HUES64 (cell line): Measurements from ENCODE around the gene ITPR2.

Source experiments
- H3K27ac ChIP-seq: 2 replicates; pipeline ENCODE4 v1.7.0; 2013; ENCODE audit warnings: low read depth, low read length, inconsistent platforms
- H3K27me3 ChIP-seq: 2 replicates; pipeline ENCODE4 v1.6.1; 2013; ENCODE audit warnings: mild to moderate bottlenecking, low read length; ENCODE audit not compliant: insufficient read depth
- H3K36me3 ChIP-seq: 2 replicates; pipeline ENCODE4 v1.6.1; 2013; ENCODE audit warnings: mild to moderate bottlenecking, low read length; ENCODE audit not compliant: insufficient read depth
- H3K4me1 ChIP-seq: 2 replicates; pipeline ENCODE4 v1.6.1; 2013; ENCODE audit warnings: mild to moderate bottlenecking, low read length, moderate library complexity; ENCODE audit not compliant: insufficient read depth
- H3K4me3 ChIP-seq: 2 replicates; pipeline ENCODE4 v1.5.1; 2013; ENCODE audit warnings: mild to moderate bottlenecking, low read length, moderate library complexity
- H3K9ac ChIP-seq: 2 replicates; pipeline ENCODE4 v1.6.1; 2013; ENCODE audit warnings: mild to moderate bottlenecking, low read depth, low read length
- H3K9me3 ChIP-seq: 2 replicates; pipeline ENCODE4 v1.6.1; 2013; ENCODE audit warnings: low read depth, low read length; ENCODE audit not compliant: insufficient read depth
- WGBS: fragments of 150-250, 120-280 bp; methylation state at CpG from one replicate; pipeline ENCODE4 v1.1.7; 2013; ENCODE audit warnings: missing lambda C conversion rate; 5-methylcytosine and 5-hydroxymethylcytosine counted together

Gene ITPR2

GRCh38 chr12:26380897-26381296 lies 452.1 kb downstream of the ITPR2 start:
- H3K27ac ChIP-seq, result no peak overlapping the region
- WGBS, result 89% methylated on average over 1 of the region's 1 CpG
- H3K27me3 ChIP-seq, result no peaks in the 10 kb centered on the region
- H3K4me1 ChIP-seq, result no peaks in the 10 kb centered on the region
- H3K9ac ChIP-seq, result no peak overlapping the region
- H3K4me3 ChIP-seq, result no peak overlapping the region
- H3K9me3 ChIP-seq, result no peaks in the 10 kb centered on the region
- no peaks in the 10 kb centered on the region; the same call in 1 of the 2 replicates for H3K36me3 ChIP-seq

GRCh38 chr12:26379777-26380467 lies 453.1 kb downstream of the ITPR2 start:
- H3K4me3 ChIP-seq, result no peak overlapping the region
- no peaks in the 10 kb centered on the region for H3K4me1 ChIP-seq
- H3K27me3 ChIP-seq, result no peaks in the 10 kb centered on the region
- no peak overlapping the region for H3K27ac ChIP-seq
- no peaks in the 10 kb centered on the region; the same call in 1 of the 2 replicates for H3K36me3 ChIP-seq
- 88% methylated on average over 2 of the region's 2 CpGs for WGBS
- H3K9ac ChIP-seq, result no peak overlapping the region
- no peaks in the 10 kb centered on the region for H3K9me3 ChIP-seq

GRCh38 chr12:26378711-26379110 lies 454.3 kb downstream of the ITPR2 start:
- Histone ChIP-seq H3K9ac (no peak overlapping the region), H3K4me1 (no peaks in the 10 kb centered on the region), H3K4me3 (no peak overlapping the region), H3K27me3 (no peaks in the 10 kb centered on the region), H3K27ac (no peak overlapping the region), H3K9me3 (no peaks in the 10 kb centered on the region), H3K36me3 (no peaks in the 10 kb centered on the region; the same call in 1 of the 2 replicates)
- 94% methylated on average over 4 of the region's 6 CpGs for WGBS

DNA sequence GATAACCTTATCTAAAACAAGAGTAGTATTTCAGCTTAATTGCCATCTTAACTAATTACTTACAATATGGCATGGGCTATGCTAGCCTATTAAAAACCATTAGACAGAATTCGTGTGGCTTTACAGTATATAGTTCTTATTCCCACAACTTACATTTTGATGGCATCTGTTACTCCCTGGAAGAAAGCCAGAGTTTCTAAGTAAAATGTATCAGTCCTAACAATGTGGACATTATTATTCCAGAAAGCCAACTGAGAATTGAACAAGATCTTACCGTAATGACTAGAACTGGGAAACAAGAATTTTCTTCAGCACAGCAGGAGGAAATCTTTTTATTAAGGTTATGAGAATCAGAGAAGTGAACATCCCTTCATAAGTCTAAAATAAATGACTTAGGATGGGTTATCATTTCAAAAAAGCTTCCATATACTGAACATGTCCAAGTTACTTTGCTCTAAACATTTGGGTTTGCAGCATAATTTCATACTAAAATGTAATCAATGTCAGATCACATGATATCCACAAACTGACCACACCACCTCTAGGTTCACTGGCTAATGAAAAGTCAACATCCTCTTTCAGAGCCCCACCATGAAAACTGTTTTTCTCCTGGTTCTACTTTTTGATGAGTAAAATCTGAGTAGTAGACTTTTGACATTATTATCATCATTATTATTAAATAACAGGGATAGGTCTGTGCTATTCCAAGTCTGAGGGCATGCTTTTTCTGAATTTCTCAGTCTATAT lies 457.9 kb downstream of the ITPR2 start:
- no peak overlapping the region for H3K4me3 ChIP-seq
- H3K4me1 ChIP-seq, result no peaks in the 10 kb centered on the region
- no peak overlapping the region for H3K9ac ChIP-seq
- no peak overlapping the region for H3K27ac ChIP-seq
- WGBS, result 96% methylated on average over 2 of the region's 2 CpGs
- no peaks in the 10 kb centered on the region for H3K27me3 ChIP-seq
- H3K9me3 ChIP-seq, result no peaks in the 10 kb centered on the region
- no peaks in the 10 kb centered on the region; the same call in 1 of the 2 replicates for H3K36me3 ChIP-seq

GRCh38 chr12:26373606-26374495 lies 459.1 kb downstream of the ITPR2 start:
- no peaks in the 10 kb centered on the region; the same call in 1 of the 2 replicates for H3K36me3 ChIP-seq
- 96% methylated on average over 7 of the region's 7 CpGs for WGBS
- no peak overlapping the region for H3K9ac ChIP-seq
- H3K4me3 ChIP-seq, result no peak overlapping the region
- H3K4me1 ChIP-seq, result no peaks in the 10 kb centered on the region
- H3K9me3 ChIP-seq, result no peaks in the 10 kb centered on the region
- H3K27ac ChIP-seq, result no peak overlapping the region
- no peaks in the 10 kb centered on the region for H3K27me3 ChIP-seq

DNA sequence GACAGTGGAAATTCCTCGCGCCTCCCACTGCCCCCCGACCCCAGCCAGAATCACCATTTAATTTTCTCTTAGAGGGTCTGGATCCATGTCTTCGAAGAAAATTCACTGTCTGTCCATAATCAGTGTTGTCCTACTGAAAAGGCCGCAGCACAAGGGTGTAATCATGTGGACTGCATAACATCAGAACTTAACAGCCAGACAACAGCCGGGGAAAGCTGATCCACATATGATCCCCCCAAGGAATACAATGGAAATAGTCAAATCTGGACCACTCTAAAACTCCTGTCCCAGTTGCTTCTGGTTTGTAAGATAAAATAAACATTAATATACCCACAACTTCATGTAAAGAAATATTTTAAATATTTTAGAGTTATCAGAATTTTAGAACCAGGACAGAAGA lies 460.1 kb downstream of the ITPR2 start:
- Histone ChIP-seq H3K36me3 (no peaks in the 10 kb centered on the region), H3K27me3 (no peaks in the 10 kb centered on the region), H3K27ac (no peak overlapping the region), H3K9ac (no peak overlapping the region), H3K9me3 (no peaks in the 10 kb centered on the region), H3K4me3 (no peak overlapping the region), H3K4me1 (no peaks in the 10 kb centered on the region)
- WGBS, result 87% methylated on average over 6 of the region's 6 CpGs

- Histone ChIP-seq H3K9me3 (no peaks in the 10 kb centered on the region), H3K27me3 (no peaks in the 10 kb centered on the region), H3K27ac (no peak overlapping the region), H3K4me1 (no peaks in the 10 kb centered on the region), H3K4me3 (no peak overlapping the region), H3K36me3 (no peaks in the 10 kb centered on the region), H3K9ac (no peak overlapping the region)
- 91% methylated on average over 2 of the region's 2 CpGs for WGBS
These were observed 462.9 kb downstream of the ITPR2 start for GRCh38 chr12:26370098-26370497.

- H3K9me3 ChIP-seq, result no peaks in the 10 kb centered on the region
- 88% methylated on average over 4 of the region's 4 CpGs for WGBS
- no peaks in the 10 kb centered on the region for H3K4me1 ChIP-seq
- no peaks in the 10 kb centered on the region for H3K27me3 ChIP-seq
- H3K9ac ChIP-seq, result no peak overlapping the region
- H3K4me3 ChIP-seq, result no peak overlapping the region
- no peaks in the 10 kb centered on the region for H3K36me3 ChIP-seq
- no peak overlapping the region for H3K27ac ChIP-seq
These were observed 463.4 kb downstream of the ITPR2 start for GRCh38 chr12:26369588-26369987.

GRCh38 chr12:26367991-26368730 lies 464.8 kb downstream of the ITPR2 start:
- H3K9me3 ChIP-seq, result no peaks in the 10 kb centered on the region

GRCh38 chr12:26361964-26362363 lies 471.0 kb downstream of the ITPR2 start:
- WGBS, result 81% methylated on average over 1 of the region's 1 CpG
- H3K27me3 ChIP-seq, result no peaks in the 10 kb centered on the region
- no peaks in the 10 kb centered on the region for H3K36me3 ChIP-seq
- no peak overlapping the region for H3K9ac ChIP-seq
- no peaks in the 10 kb centered on the region for H3K9me3 ChIP-seq
- H3K4me3 ChIP-seq, result no peak overlapping the region
- H3K4me1 ChIP-seq, result no peaks in the 10 kb centered on the region
- no peak overlapping the region for H3K27ac ChIP-seq

More at GRCh38 chr12:26367991-26368730, 464.8 kb downstream of the ITPR2 start:
- no peak overlapping the region for H3K27ac ChIP-seq
- no peaks in the 10 kb centered on the region for H3K27me3 ChIP-seq
- no peak overlapping the region for H3K9ac ChIP-seq
- H3K36me3 ChIP-seq, result no peaks in the 10 kb centered on the region
- H3K4me1 ChIP-seq, result no peaks in the 10 kb centered on the region
- 93% methylated on average over 1 of the region's 1 CpG for WGBS
- H3K4me3 ChIP-seq, result no peak overlapping the region
